VCaP (cell line): ENCODE measurements around the gene DUSP18.
A peak's percentile ranks its signal among the peaks of the same experiment; 100 is the strongest.
"Not testable (repeated sequence)": the region's sequence is repeated elsewhere in the genome, so short reads cannot be mapped to it uniquely, and the experiment has no call there.

Source experiments
- H3K27ac ChIP-seq: fragments of 450-650 bp; 2 replicates; pipeline ENCODE4 v1.5.1; 2017
- CTCF ChIP-seq: fragments of 450-650 bp; conservative IDR thresholded peaks from 2 replicates; pipeline ENCODE4 v1.5.1; 2017; ENCODE audit warnings: mild to moderate bottlenecking, moderate library complexity

DUSP18 gene

DNA sequence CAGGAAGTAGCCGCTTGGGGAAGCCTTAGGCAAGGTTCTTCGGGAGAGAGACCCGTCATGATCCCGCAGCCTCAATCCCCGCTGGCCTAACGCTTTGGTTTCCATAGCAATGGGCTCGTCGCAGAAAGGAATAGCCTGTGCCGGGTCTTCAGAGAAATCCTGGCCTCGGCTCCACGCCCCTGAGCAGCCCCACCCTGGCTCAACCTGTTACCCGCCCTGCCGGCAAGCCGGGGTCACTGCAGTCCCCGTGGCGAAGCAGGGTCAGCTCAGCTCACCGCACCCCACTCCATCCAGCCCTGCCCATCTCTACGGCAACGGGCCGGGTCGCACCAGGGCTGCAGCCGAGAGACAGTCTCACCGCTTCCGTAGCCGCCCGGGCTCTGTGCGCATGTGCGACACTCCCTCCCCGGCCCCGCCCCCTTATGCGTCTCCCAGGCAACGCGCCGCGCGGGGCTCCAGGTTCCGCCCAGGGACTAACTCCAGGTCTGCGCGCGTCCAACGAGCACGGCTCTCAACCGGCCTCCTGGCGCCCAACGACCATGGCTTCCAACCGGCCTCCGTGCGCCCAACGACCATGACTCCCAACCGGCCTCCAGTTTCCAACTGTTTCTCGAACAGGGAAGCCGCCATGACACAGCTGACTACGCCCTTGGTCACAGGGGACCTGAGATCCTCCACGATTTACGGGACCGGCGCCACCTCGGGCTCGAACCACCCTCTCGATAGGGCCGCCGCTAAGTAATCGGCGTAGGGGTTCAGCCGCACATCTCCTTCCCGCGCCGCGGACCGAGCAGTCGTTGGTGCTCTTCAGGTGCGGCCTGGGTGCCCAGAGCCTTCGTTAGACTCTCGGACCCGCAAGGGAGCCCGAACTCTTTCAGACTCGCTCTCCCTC lies at the start of gene DUSP18:
TSS of gene DUSP18 (minus strand) at position 382 of the 892 bp plus-strand sequence. CDS start 3,872 bp downstream, outside the sequence.
- TF ChIP-seq CTCF: no peak
- peak within 1 kb of the TSS; percentile 38; the same call in 1 of the 2 replicates for H3K27ac ChIP-seq

DNA sequence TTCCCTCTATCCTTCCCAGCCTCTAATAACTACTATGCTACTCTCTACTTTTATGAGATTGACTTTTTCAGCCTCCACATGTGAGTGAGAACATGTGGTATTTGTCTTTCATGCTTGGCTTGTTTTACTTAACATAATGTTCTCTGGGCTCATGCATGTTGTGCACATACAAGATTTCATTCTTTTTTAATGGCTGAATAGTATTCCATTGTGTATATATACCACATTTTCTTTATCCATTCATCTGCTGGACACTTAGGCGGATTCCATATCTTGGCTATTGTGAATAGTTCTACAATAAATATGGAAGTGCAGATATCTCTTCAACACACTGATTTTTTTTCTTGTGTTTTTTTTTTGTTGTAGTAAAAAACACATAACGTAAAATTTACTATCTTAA lies 46.4 kb upstream of the DUSP18 start:
- H3K27ac ChIP-seq: no peak overlapping the region
- no peak for TF ChIP-seq CTCF

DNA sequence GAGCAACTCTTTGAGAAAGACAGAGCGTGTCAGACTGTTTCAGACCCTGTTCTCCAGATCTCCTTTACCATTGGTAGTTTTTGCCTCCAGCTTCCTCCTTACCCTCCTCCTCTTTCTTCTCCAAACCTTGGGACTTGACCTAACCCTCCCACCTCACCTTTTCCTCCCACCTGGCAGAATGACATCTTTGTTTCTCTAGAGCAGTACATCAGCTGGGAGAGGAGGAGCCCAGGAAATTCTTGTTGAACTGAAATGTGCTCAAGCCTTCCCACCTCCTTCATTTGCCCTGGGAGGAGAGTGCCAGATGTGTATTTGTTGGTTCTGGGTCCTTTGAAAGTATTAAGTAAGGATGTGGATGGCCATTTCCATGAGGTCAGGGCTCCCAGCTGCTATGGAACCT lies 44.4 kb upstream of the DUSP18 start:
- no peak for TF ChIP-seq CTCF
- H3K27ac ChIP-seq: no peak overlapping the region

GRCh38 chr22:30709980-30710379 lies 42.3 kb upstream of the DUSP18 start:
- not testable (repeated sequence) for H3K27ac ChIP-seq

DNA sequence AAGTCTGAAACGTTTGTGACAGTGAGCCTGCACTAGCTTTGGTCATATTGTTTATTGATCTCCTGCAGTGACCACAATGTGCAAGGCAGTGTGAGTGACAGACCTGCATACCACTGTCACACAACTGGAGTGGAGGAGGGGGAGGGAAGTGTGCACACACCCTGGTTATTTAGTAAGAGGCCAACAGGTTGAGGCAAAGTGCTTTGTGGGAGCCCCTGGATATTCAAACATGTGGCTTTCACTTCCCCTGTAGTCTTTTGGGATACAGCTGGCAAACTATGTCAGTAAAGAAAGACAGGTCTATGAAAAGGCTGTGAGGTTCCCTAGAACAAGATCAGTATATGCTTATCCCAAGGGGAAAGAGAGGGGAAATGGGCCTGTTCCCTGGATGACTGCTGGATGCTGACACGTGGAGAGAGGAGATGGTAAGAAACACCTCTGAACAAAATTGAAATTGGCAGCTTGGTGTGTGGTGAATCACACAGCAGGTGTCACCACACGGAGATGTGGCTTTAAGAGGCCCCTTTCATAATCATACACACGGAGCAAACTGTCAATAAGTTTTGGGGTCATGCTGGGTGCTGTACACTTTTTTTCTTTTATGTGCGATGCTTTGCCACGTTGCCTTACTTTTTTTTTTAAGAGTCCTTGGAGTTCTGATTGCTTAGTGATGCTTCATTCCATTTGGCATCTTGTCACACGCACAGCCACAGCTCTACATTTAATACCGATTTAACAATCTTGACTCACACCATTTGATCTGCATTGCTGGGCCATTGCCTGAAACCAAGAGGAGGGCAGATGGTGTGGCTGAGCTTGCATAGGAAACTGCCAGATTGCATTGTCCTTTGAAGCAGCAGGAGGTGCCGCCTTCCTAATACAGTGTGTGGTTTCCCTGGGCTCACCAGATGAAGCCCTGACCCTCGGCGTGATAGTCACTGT lies 38.3 kb upstream of the DUSP18 start:
- no peak overlapping the region for H3K27ac ChIP-seq

GRCh38 chr22:30704978-30705377 lies 37.3 kb upstream of the DUSP18 start:
- H3K27ac ChIP-seq: no peak overlapping the region
- TF ChIP-seq CTCF: no peak

More for the DNA sequence above, 38.3 kb upstream of the DUSP18 start:
- TF ChIP-seq CTCF: no peak

GRCh38 chr22:30702856-30703255 lies 35.2 kb upstream of the DUSP18 start:
- TF ChIP-seq CTCF: no peak
- H3K27ac ChIP-seq: no peak overlapping the region
